Hypothalamus (tissue), 51 donors: ENCODE measurements around the gene TXNDC11.
A peak's percentile ranks its signal among the peaks of the same experiment; 100 is the strongest.
"Not testable (repeated sequence)": the region's sequence is repeated elsewhere in the genome, so short reads cannot be mapped to it uniquely, and the experiment has no call there.

Experiments
- DNase-seq, 51 donors: peaks; one replicate each; lab custom pipeline; 2025; lab: John Stamatoyannopoulos, UW

TXNDC11 gene

DNA sequence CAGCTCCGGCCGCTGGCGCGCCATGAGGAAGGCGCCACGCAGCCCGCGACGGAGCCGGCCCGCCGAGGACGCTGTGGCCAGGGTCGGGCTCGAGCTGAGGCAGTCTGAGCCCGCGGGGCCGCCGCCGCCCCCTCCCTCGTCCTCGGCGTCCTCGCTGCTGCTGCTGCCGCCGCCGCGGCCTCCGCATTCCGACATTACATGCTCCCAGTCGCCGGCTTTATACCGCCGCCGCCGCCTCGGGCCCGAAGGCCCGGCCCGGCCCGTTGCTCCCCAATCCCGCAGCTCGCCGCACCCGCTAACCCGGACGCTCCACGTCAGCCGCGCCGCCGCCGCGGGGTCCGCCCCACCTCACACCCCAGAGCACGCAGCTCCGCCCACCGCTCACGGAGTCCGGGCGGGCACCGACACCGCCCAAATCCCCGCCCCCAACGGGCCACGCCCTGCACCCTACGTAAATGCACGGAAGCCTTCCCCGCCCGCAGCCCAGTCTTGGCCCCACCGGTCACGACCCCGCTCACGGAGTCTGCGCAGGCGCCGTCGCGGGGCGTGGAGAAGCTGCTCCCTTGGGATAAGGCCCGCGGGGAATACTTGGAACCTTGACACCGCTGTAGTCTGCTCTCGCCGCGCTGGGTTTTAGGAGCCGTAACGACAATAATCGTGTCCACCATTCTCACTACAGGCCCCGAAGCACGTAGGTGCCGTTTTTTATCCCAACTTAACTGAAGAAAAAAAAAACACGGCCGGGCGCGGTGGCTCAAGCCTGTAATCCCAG lies at the start of gene TXNDC11:
TXNDC11 (minus strand) TSS at position 322 of the 772 bp plus-strand sequence; CDS start at position 195, 127 bp downstream.
- peak; percentile 85 to 100 (median 98) for DNase-seq

- DNase-seq, result no peak
Measured at GRCh38 chr16:11791144-11791828, 48.6 kb upstream of the TXNDC11 start.

DNA sequence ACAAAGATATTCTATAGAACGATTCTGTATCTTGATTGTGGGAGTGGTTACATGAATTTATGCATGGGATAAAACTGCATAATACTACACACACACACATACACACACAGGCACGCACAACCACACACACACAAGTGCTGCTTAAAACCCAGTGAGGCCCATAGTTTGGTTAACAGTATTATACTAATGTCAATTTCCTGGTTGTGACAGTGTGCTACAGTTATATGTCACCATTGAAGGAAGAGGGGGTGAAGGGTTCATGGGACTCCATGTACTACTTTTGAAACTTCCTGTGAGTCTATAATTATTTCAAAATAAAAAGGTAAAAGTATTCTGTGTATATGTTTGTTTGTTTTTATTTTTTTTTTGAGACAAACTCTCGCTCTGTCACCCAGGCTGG lies 46.3 kb upstream of the TXNDC11 start:
- DNase-seq, result no peak

GRCh38 chr16:11784980-11785599 lies 42.4 kb upstream of the TXNDC11 start:
- not testable (repeated sequence) for DNase-seq

DNA sequence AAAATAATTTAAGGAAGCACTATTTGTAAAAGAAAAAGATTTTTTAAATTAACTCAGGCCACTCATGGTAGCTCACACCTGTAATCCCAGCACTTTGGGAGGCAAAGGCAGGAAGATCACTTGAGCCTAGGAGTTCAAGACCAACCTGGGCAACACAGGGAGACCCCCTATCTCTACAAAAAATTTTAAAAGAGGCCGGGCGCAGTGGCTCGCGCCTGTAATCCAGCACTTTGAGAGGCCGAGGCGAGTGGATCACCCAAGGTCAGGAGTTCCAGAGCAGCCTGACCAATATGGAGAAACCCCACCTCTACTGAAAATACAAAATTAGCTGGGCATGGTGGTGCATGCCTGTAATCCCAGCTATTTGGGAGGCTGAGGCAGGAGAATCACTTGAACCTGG lies 41.7 kb upstream of the TXNDC11 start:
- DNase-seq, result not testable (repeated sequence)

GRCh38 chr16:11784038-11784369 lies 41.3 kb upstream of the TXNDC11 start:
- no peak for DNase-seq

GRCh38 chr16:11783319-11784037 lies 40.8 kb upstream of the TXNDC11 start:
- no peak for DNase-seq

GRCh38 chr16:11781773-11782172 lies 39.1 kb upstream of the TXNDC11 start:
- DNase-seq, result peak in 27 of 51 donors; percentile 5 to 65 (median 28)

DNA sequence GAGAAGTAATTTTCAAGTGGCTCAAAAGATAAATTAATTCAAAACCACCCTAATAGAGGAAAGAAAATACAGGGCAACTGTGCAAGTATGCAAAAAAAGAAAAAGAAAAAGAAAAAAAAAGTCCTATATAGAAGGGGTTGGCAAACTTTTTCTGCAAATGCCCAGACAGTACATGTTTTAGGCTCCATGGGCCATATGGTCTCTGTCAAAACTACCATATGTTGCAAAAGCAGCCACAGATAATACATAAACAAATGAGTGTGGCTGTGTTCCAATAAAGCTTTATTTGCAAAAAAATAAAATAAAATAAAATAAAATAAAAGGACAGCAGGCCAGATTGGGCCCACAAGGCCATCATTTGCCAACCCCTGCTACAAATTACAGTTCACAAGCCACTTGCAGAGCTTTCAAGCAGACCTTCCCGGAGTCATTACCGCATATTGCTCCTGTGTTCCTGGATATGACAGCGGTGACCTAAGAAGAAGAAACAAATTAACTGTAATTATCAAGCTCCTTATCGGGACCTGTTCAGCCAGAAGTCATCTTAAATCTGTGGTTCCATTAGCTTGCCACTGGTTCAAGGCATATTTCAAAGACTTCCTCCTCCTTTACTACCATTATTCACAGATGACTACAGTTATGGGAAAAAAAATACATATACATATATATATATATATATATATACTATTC lies 38.5 kb upstream of the TXNDC11 start:
- no peak for DNase-seq

DNA sequence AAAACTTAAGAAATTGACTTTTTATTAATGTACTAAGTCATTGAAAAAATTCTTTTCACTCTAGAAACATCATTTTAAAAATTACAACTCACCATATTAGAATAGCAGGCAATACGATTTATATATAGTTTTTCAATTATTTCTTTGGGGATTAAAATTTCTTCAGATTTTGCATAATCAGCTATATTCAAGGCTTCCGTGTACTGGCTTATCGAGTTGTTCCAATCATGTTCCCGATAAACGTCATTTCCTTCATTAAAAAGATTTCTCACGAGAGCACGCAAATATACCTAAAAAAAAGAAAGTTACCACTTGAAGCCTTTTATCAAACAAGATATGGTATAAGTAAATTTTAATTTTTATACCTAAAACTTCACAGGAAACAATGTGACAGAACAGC lies 36.4 kb upstream of the TXNDC11 start:
- no peak for DNase-seq

GRCh38 chr16:11774065-11774626 lies 31.5 kb upstream of the TXNDC11 start:
- DNase-seq, result no peak

- no peak for DNase-seq
Measured at GRCh38 chr16:11768849-11769248, 26.2 kb upstream of the TXNDC11 start.

DNA sequence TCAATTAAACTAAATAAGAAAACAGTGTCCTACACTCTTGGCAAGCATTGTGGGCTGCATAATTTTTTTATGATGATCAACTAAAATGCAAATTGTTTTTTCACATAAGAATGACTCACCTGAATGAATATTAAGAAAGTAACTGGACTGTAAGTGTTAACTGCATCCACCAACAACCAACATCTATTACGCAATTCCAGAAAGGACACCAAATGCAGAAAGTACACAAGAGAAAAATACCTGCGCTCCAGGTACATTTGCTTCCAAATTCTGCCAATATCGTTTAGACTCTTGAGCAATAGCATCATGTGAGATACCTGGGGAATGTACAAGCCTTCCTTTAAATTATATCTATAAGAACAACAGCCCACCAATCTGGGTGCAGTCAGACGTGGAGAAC lies 19.8 kb upstream of the TXNDC11 start:
- DNase-seq, result no peak

DNA sequence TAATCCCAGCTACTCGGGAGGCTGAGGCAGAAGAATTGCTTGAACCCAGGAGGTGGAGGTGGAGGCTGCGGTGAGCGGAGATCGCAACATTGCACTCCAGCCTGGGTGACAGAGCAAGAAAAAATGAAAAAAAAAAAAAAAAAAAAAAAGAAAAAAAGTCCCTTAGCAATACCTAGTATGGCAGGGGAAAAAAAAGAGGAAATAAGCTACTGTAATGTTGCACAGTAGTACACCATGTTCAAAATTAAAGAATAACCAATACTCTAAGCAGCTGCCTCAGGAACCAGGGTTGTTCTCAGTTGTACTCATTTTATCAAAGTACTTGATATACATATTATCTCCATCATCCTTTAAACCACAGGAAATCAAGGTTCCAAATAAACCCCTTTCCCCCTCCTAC lies 17.3 kb upstream of the TXNDC11 start:
- DNase-seq, result no peak

GRCh38 chr16:11759163-11759834 lies 16.6 kb upstream of the TXNDC11 start:
- no peak for DNase-seq

DNA sequence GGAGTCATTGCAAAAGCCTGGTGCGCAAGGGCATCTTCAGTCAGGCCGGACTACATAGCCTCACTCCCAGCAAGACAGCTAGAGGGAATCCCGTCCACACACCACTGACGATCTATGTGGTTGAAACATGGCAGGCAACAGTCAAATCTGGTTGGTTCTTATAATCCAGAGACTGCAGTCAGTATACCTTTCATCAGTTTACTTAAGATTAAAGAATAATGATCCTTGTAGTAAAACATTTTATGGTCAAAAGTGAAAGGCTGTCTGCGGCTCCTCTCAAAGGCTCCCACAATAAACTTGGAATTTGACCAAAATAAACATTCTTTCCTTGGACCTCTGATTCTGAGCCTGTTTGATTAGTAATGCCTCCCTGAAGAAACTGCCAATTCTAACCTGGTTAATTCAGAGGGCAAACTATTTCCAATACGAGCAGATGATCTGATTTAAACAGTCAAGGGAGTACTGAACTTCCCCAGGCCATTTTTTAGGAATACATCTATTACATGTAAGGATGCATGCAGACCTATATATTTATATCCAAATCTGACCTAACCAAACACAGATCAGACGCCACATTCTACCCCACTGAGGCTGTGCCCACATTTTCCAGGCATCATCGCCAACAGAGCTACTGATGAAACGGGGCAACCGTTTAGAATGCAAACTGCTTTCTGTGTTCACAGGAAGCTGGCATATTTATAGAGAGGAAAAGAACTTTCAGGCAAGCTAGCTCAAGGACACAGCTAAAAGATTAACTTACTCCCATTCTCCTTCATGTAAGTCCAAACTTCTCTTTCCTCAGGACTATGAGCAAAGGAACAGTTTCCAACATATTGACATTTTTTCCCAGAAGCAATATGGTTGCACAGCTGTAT lies 15.3 kb upstream of the TXNDC11 start:
- no peak for DNase-seq

GRCh38 chr16:11756248-11756647 lies 13.6 kb upstream of the TXNDC11 start:
- no peak for DNase-seq

DNA sequence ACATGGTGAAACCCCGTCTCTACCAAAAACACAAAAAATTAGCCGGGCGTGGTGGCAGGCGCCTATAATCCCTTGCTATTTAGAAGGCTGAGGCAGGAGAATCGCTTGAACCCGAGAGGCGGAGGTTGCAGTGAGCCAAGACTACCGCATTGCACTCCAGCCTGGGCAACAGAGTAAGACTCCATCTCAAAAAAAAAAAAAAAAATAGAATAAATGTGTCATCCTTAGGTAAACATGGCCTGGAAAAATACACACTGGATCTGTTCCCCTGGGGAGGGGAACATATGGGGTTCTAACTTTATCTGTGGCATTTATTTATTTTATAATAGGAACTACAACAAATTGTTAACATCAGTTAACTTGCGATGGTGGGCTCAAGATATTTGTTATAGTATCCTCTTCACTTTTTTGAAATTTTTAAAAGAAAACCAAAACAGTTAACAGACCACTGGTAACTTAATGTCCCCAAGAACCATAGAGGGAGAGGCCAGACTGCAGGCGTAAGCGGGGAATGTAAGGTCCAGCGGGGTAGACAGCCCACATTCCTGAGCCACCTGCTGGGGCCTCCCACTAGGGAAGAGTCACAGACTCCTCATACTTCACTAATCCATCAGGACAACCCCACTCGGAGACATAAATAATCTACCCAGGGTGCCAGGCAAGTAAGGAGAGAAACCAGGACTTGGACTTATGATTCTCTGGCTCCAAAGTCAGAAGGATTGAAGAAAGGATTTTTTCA lies 12.5 kb upstream of the TXNDC11 start:
- no peak for DNase-seq
